ENCODE data around the gene QRFP.

DNA sequence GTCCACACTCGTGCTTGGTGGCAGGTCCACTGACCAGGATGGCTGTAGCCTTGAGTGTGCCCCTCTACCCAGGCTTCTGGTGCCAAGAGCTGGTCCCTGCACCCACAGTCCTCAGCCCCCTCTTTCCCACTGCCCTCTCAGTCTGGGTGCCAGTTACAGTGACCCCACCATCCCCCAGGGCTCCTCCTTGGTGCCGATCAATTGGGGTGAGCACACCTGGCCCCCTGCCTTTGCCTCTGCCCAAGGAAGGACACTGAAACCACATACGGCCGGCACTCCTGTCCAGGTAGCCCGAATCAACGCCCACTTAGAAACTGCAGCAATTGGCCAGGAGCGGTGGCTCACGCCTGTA is 18.5 kb upstream of the QRFP start:
- TF ChIP-seq POLR2A (IDR thresholded peaks at IDR 0.05): no peak
- TF ChIP-seq, protein P1, sequence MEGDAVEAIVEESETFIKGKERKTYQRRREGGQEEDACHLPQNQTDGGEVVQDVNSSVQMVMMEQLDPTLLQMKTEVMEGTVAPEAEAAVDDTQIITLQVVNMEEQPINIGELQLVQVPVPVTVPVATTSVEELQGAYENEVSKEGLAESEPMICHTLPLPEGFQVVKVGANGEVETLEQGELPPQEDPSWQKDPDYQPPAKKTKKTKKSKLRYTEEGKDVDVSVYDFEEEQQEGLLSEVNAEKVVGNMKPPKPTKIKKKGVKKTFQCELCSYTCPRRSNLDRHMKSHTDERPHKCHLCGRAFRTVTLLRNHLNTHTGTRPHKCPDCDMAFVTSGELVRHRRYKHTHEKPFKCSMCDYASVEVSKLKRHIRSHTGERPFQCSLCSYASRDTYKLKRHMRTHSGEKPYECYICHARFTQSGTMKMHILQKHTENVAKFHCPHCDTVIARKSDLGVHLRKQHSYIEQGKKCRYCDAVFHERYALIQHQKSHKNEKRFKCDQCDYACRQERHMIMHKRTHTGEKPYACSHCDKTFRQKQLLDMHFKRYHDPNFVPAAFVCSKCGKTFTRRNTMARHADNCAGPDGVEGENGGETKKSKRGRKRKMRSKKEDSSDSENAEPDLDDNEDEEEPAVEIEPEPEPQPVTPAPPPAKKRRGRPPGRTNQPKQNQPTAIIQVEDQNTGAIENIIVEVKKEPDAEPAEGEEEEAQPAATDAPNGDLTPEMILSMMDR (IDR thresholded peaks at IDR 0.05): no peak

Data from thyroid gland (tissue), 4 donors.